Right lobe of liver (tissue), 4 donors: Measurements from ENCODE around the gene RPS6KA2.

Source experiments
- POLR2A ChIP-seq: fragments of 450-650 bp; IDR thresholded peaks from one replicate; pipeline ENCODE4 v1.6.1; 2017; ENCODE audit warnings: antibody characterized with exemption, mild to moderate bottlenecking
- TF ChIP-seq, protein P1 (sequence below), 4 donors: fragments of 200-600 bp in 3 of 4; fragments of 450-650 bp in 1 of 4; IDR thresholded peaks; one replicate each; pipeline versions ENCODE4 v1.5.1 to v1.8.0; 2016 to 2022; ENCODE audit warnings: antibody characterized with exemption in 4 of 4, mild to moderate bottlenecking in 2 of 4
- donor health status: DM: no; HTN: no; CAD: no.
- donor health status: DM: no; HTN: no; CAD: no.
- donor health status: DM: no; HTN: yes; CAD: no.

DNA sequence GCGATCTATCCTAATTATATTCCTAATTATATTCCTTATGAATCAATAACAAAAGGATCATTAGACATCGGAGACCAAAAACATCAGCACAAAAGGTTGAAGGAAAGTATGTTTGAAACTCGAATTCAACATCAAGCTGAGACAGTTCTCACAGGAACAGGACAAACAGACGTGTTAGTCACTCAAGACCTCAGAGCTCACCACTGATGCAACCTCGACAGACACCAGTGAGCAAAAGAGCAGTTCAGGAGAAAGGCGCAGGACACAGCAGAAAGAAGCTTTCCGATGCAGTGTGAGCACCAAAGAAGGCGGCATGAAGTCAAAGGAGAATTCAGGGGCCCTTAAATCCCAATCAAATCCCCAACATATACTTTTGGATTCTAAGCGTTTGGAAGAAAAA lies 34.2 kb downstream of the RPS6KA2 start:
- TF ChIP-seq, protein P1, sequence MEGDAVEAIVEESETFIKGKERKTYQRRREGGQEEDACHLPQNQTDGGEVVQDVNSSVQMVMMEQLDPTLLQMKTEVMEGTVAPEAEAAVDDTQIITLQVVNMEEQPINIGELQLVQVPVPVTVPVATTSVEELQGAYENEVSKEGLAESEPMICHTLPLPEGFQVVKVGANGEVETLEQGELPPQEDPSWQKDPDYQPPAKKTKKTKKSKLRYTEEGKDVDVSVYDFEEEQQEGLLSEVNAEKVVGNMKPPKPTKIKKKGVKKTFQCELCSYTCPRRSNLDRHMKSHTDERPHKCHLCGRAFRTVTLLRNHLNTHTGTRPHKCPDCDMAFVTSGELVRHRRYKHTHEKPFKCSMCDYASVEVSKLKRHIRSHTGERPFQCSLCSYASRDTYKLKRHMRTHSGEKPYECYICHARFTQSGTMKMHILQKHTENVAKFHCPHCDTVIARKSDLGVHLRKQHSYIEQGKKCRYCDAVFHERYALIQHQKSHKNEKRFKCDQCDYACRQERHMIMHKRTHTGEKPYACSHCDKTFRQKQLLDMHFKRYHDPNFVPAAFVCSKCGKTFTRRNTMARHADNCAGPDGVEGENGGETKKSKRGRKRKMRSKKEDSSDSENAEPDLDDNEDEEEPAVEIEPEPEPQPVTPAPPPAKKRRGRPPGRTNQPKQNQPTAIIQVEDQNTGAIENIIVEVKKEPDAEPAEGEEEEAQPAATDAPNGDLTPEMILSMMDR (IDR thresholded peaks at IDR 0.05): no peak
- no peak for TF ChIP-seq POLR2A
